HEK293T (cell line): ENCODE results near the gene PIEZO1.

ENCODE experiments used
- CTCF ChIA-PET: fragments of 350-600 bp; formaldehyde crosslinking; extraction: SDS; loops from one replicate; lab custom pipeline; 2021; ENCODE audit warnings: antibody characterized with exemption, inconsistent platforms; lab: Yijun Ruan, JAX
- POLR2A ChIA-PET: fragments of 350-600 bp; formaldehyde crosslinking; extraction: SDS; loops from one replicate; lab custom pipeline; 2020; ENCODE audit warnings: antibody characterized with exemption, inconsistent platforms; lab: Yijun Ruan, JAX
- DNase-seq: peaks from one replicate; pipeline ENCODE4 v3.0.0; 2012; ENCODE audit warnings: mixed read lengths; ENCODE audit errors: extremely low spot score
- ARNT ChIP-seq: fragments of 450-650 bp; IDR thresholded peaks from 2 replicates; pipeline ENCODE4 v1.6.1; 2017; ENCODE audit warnings: mild to moderate bottlenecking
- BHLHE40 ChIP-seq: fragments of 450-650 bp; IDR thresholded peaks from 2 replicates; pipeline ENCODE4 v1.6.1; 2016; ENCODE audit warnings: mild to moderate bottlenecking, moderate library complexity, borderline replicate concordance
- CTBP1 ChIP-seq: fragments of 450-650 bp; IDR thresholded peaks from 2 replicates; pipeline ENCODE4 v1.6.1; 2016; ENCODE audit warnings: borderline replicate concordance
- ELF4 ChIP-seq: fragments of 450-650 bp; IDR thresholded peaks from 2 replicates; pipeline ENCODE4 v1.6.1; 2017; ENCODE audit warnings: antibody characterized with exemption
- FOXA1 ChIP-seq: fragments of 450-650 bp; IDR thresholded peaks from 2 replicates; pipeline ENCODE4 v1.6.1; 2016; ENCODE audit warnings: mild to moderate bottlenecking
- FOXK2 ChIP-seq: fragments of 450-650 bp; IDR thresholded peaks from 2 replicates; pipeline ENCODE4 v1.6.1; 2016; ENCODE audit warnings: mild to moderate bottlenecking
- FOXM1 ChIP-seq: fragments of 450-650 bp; IDR thresholded peaks from 2 replicates; pipeline ENCODE4 v1.6.1; 2017; ENCODE audit warnings: mild to moderate bottlenecking, borderline replicate concordance
- HDGF ChIP-seq: fragments of 450-650 bp; IDR thresholded peaks from 2 replicates; pipeline ENCODE4 v1.6.1; 2017; ENCODE audit warnings: antibody characterized with exemption, borderline replicate concordance
- L3MBTL2 ChIP-seq: fragments of 450-650 bp; conservative IDR thresholded peaks from 2 replicates; pipeline ENCODE4 v1.6.1; 2016; ENCODE audit warnings: mild to moderate bottlenecking
- LEF1 ChIP-seq: fragments of 450-650 bp; IDR thresholded peaks from 2 replicates; pipeline ENCODE4 v1.6.1; 2017; ENCODE audit warnings: mild to moderate bottlenecking, borderline replicate concordance
- NFRKB ChIP-seq: fragments of 450-650 bp; IDR thresholded peaks from 2 replicates; pipeline ENCODE4 v1.6.1; 2016; ENCODE audit warnings: mild to moderate bottlenecking, moderate library complexity
- PKNOX1 ChIP-seq: fragments of 450-650 bp; IDR thresholded peaks from 2 replicates; pipeline ENCODE4 v1.6.1; 2016
- SP1 ChIP-seq: fragments of 450-650 bp; IDR thresholded peaks from 2 replicates; pipeline ENCODE4 v1.6.1; 2017
- SUZ12 ChIP-seq: fragments of 450-650 bp; IDR thresholded peaks from 2 replicates; pipeline ENCODE4 v1.6.1; 2016; ENCODE audit warnings: mild to moderate bottlenecking
- TARDBP ChIP-seq: fragments of 450-650 bp; IDR thresholded peaks from 2 replicates; pipeline ENCODE4 v1.6.1; 2016
- ZNF384 ChIP-seq: fragments of 450-650 bp; IDR thresholded peaks from 2 replicates; pipeline ENCODE4 v1.6.1; 2016

PIEZO1 gene

DNA sequence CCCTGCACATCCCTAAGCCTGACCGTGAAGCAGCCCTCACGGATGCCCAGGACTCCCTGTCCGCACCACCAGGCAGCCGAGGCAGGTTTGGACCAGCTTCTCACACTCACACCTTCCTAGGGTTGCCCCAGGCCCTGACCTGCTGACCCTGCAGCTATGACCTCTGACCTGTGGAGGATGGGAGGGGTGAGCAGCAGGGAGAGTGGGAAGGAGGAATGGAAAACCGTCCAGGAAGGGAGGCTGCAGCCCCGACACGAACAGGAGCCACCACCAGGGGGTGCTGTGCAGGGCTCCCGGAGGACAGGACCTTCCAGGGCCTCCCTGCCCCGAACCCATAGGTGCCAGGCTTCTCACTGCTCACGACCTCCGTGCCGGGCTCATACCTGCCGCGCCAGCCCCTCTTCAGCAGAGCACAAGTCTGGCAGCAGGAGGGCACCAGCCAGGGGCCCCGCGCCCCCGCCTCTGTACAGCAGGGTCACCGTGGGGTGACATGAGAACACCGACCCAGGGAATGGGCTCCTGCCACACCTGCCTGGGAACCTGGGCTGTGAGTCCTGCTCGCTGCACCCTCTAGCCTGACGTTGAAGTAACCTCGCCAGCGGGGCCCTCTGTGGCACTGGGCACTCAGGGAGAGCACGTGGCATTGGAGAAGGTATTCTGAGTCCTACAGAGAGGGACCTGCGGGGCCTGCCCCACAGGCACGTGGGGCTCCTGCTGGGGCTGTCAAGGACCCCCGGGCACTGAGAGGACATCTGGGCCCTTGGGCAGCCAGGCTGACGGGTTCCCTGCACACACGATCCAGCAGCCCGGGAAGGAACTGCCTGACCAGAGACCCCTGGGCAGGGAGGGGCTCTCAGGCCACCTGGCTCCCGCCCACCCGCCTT lies 41.1 kb downstream of the PIEZO1 start:
- no peak for TF ChIP-seq FOXM1
- no peak for TF ChIP-seq ARNT
- no peak for TF ChIP-seq CTBP1
- ChIA-PET POLR2A (no interaction called here), CTCF (interaction anchor here (0.7 to 1.1 kb wide), 4 partner anchors 9 to 36 kb away, joined by 3 to 4 read pairs (median 4); no protein-coding TSS in a partner anchor)
- peak; percentile 90 for DNase-seq

DNA sequence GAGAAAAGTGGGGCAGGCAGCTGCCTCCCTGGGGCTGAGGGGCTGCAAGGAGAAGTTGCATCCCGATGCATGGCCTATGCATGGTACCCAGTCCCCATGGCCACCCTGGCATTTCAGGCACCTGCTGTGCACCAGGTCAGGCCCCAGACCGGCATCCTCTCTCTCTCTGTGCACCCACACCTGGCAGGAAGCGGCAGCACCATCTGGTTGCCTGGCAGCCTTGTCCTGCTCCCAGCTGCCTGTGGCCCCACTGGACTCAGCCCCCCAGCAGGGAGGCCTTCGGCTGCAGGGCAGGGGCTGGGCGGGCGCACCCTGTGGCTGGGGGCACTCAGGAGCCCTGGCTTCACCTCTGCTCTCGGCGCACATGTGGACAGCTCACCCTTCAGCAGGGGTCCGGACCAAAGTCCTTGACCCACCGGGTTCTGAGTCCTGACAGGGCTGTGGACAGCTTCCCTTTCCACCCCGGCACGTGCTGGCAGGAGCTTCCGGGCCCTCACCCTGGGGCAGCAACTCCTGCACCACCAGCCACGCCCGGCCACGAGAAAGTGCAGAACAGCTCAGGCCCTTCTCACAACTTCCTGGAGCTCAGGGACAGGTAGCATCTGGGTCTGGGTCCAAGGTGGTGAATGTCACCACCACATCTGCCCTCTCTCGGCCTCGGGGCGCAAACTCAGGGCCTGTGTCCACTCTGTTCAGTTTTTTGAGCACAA lies 42.0 kb downstream of the PIEZO1 start:
- TF ChIP-seq SP1 (no peak), HDGF (no peak), FOXM1 (no peak), ZNF384 (no peak), FOXA1 (no peak), BHLHE40 (no peak), SUZ12 (no peak), NFRKB (no peak)
- CTCF ChIA-PET = interaction anchor here (0.6 to 1.1 kb wide), 5 partner anchors 8 to 39 kb away, joined by 3 to 4 read pairs (median 3); no protein-coding TSS in a partner anchor
- POLR2A ChIA-PET = no interaction called here
- no peak for DNase-seq

DNA sequence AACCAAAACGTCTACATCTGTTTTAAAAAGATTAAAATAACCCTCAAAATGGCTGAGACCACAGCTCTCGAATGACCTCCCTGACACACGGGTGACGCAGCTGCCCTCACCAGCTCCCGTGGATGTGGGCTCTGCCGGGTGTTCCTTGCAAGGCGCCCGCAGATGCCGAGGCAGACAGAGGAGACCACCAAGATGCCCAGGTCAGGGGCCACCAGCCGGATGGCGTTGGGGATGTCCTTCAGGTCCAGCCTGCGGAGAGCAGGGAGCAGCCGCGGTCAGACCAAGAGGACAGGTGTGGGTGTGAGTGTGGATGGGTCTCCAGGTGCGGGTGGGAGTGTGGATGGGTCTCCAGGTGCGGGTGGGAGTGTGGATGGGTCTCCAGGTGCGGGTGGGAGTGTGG lies 43.7 kb downstream of the PIEZO1 start:
- DNase-seq = no peak
- TF ChIP-seq ZNF384 (no peak), BHLHE40 (no peak), CTBP1 (no peak)
- POLR2A ChIA-PET = interaction anchor here (1.0 kb wide), 1 partner anchor 68 kb away, joined by 3 read pairs; no protein-coding TSS in a partner anchor
- CTCF ChIA-PET = no interaction called here

DNA sequence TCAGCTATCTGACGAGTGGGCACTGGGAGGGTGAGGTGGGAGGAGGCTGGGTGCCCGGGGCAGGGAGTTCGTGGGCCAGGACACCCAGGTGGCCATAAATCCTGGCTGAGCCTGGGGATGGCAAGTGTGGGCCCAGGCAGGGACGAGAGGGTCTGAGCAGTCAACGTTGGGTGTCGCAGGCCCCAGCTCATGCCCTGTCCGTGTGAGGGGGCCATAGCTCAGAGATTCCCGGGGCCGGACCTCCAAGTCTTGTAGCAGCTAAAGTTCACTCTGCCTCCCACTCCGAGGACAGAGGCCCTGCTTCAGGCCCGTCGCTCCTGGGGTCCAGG lies 44.3 kb downstream of the PIEZO1 start:
- ChIA-PET CTCF (no interaction called here), POLR2A (interaction anchor here (1.0 kb wide), 1 partner anchor 68 kb away, joined by 3 read pairs; no protein-coding TSS in a partner anchor)
- TF ChIP-seq L3MBTL2 (no peak), ELF4 (no peak), HDGF (no peak), NFRKB (no peak), FOXK2 (no peak), FOXA1 (no peak), PKNOX1 (no peak), CTBP1 (no peak)
- no peak for DNase-seq

DNA sequence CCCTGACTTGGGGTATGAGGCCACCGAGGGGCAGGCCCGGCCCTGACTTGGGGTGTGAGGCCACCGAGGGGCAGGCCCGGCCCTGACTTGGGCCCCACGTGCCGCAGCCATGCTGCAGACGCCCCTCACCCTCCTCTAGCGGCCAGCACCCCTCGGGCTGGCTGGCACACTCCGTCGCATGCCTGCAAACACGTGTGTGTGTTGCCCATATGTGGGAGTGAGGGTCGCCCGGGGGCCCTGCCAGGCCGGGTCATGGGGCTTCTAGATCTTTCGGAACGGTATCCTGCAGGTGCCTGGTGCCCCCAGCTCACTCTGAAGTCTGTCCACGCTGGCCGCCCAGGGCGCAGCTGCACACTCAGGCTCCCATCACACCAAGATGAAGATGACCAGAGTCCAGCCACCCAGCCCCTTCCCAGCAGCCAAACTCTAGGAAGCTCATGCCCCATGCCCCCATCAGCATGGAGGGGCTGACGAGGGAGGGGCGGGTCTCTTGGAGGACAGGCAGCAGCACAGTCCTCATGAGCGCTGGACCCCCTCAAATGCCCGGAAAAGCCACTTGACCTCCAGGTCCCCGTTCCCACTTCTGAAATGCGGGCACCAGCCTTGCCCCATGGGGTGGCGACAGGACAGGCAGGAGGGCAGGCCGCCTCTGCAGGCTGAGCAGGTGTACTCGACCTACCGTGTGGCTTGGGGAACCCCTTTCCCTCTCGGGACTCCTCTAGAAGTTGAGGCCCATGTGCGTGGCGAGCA lies 44.9 kb downstream of the PIEZO1 start:
- ChIA-PET CTCF (no interaction called here), POLR2A (no interaction called here)
- TF ChIP-seq FOXA1 = no peak
- TF ChIP-seq ELF4 = no peak
- TF ChIP-seq NFRKB = no peak
- TF ChIP-seq PKNOX1 = no peak
- no peak for TF ChIP-seq L3MBTL2
- TF ChIP-seq BHLHE40 = no peak
- TF ChIP-seq TARDBP = no peak
- no peak for TF ChIP-seq LEF1
- TF ChIP-seq SUZ12 = no peak
- no peak for TF ChIP-seq ZNF384
- TF ChIP-seq ARNT = no peak
- no peak for TF ChIP-seq FOXK2
- no peak for TF ChIP-seq HDGF
- no peak for TF ChIP-seq SP1
- no peak for TF ChIP-seq FOXM1
- no peak for TF ChIP-seq CTBP1
- no peak for DNase-seq

GRCh38 chr16:88739139-88739976 lies 45.7 kb downstream of the PIEZO1 start:
- no peak for TF ChIP-seq FOXK2
- no peak for TF ChIP-seq FOXM1
- TF ChIP-seq CTBP1 = no peak
- no peak for TF ChIP-seq L3MBTL2
- ChIA-PET CTCF (no interaction called here), POLR2A (no interaction called here)
- DNase-seq = no peak
